A549 (cell line): ENCODE measurements around the gene MYCBP. TPM values are rescaled to one million over a fixed set of nuclear protein-coding genes. Genes with fewer than 3 reads are reported as not detected.

ENCODE experiments used
- ATAC-seq, 2 experiments: fragments of 200-7000 bp in 1 of 2; fragments of >200 bp in 1 of 2; cut with Nextera tagmentation in 1 of 2; cut with Tn5 transposase in 1 of 2; 3 replicates each; pipeline versions ENCODE4 v1.8.0 to v1.9.1; 2018 to 2020; ENCODE audit warnings: mild to moderate bottlenecking in 1 of 2, moderate library complexity in 1 of 2
- CTCF ChIA-PET: fragments of 300-600 bp; sonication (Branson Sonifier 250); formaldehyde crosslinking; extraction: SDS; loops from one replicate; lab custom pipeline; 2021; ENCODE audit warnings: antibody characterized with exemption, inconsistent platforms; lab: Yijun Ruan, JAX
- POLR2A ChIA-PET: fragments of 350-600 bp; formaldehyde crosslinking; extraction: SDS; loops from one replicate; lab custom pipeline; 2021; ENCODE audit warnings: antibody characterized with exemption, inconsistent platforms; lab: Yijun Ruan, JAX
- DNase-seq, 2 experiments: peaks; one replicate each; pipeline versions ENCODE4 v3.0.0 to v3.0.0-alpha.2; 2011 to 2016; ENCODE audit warnings: low read depth in 1 of 2, low spot score in 1 of 2
- FAIRE-seq: peaks from 2 replicates; lab custom pipeline; 2011; peaks lifted over from hg19 to GRCh38; lab: Jason Lieb, UNC
- H3K27ac ChIP-seq, 2 experiments: fragments of >200 bp; sonication (Bioruptor Twin); formaldehyde crosslinking; 3 replicates each; pipeline ENCODE4 v1.5.1; 2016 to 2017
- H3K4me1 ChIP-seq: fragments of >200 bp; sonication (Bioruptor Twin); formaldehyde crosslinking; 3 replicates; pipeline ENCODE4 v1.6.1; 2016
- H3K4me2 ChIP-seq: fragments of >200 bp; sonication (Bioruptor Twin); formaldehyde crosslinking; 3 replicates; pipeline ENCODE4 v1.6.1; 2016
- H3K4me3 ChIP-seq: fragments of >200 bp; sonication (Bioruptor Twin); formaldehyde crosslinking; 3 replicates; pipeline ENCODE4 v1.5.1; 2016
- H3K9me3 ChIP-seq: fragments of >200 bp; sonication (Bioruptor Twin); formaldehyde crosslinking; 3 replicates; pipeline ENCODE4 v1.6.1; 2016
- CBX2 ChIP-seq: fragments of 200-600 bp; sonication (generic); IDR thresholded peaks from 2 replicates; pipeline ENCODE4 v1.6.1; 2016; ENCODE audit warnings: low read depth, mild to moderate bottlenecking, borderline replicate concordance
- CHD4 ChIP-seq: fragments of 200-600 bp; sonication (generic); IDR thresholded peaks from 2 replicates; pipeline ENCODE4 v1.6.1; 2016; ENCODE audit warnings: antibody characterized with exemption, mild to moderate bottlenecking, borderline replicate concordance
- CTCF ChIP-seq: fragments of >200 bp; sonication (Bioruptor Twin); formaldehyde crosslinking; IDR thresholded peaks from 3 replicates; pipeline ENCODE4 v1.5.1; 2016
- EHF ChIP-seq: fragments of 250-450 bp; sonication (Bioruptor Pico); IDR thresholded peaks from 2 replicates; pipeline ENCODE4 v1.5.0; 2020; ENCODE audit warnings: mild to moderate bottlenecking
- EHMT2 ChIP-seq: fragments of 200-600 bp; sonication (generic); IDR thresholded peaks from 2 replicates; pipeline ENCODE4 v1.6.1; 2016; ENCODE audit warnings: antibody characterized with exemption, low read depth, mild to moderate bottlenecking, moderate library complexity
- ESRRA ChIP-seq: fragments of 150-350 bp; IDR thresholded peaks from 2 replicates; pipeline ENCODE4 v1.6.1; 2014; ENCODE audit warnings: mild to moderate bottlenecking, low read length, borderline replicate concordance
- FOXS1 ChIP-seq: fragments of 250-450 bp; sonication (Bioruptor Pico); IDR thresholded peaks from 2 replicates; pipeline ENCODE4 v1.5.0; 2020; ENCODE audit warnings: mild to moderate bottlenecking, moderate library complexity
- GATA3 ChIP-seq: IDR thresholded peaks from 2 replicates; pipeline ENCODE4 v1.6.1; 2012; ENCODE audit warnings: borderline replicate concordance
- HDAC2 ChIP-seq: fragments of 200-600 bp; sonication (generic); IDR thresholded peaks from 2 replicates; pipeline ENCODE4 v1.6.1; 2016
- HEYL ChIP-seq: fragments of 250-450 bp; sonication (Bioruptor Pico); IDR thresholded peaks from 2 replicates; pipeline ENCODE4 v1.8.0; 2021; ENCODE audit warnings: mild to moderate bottlenecking, moderate library complexity
- HMGXB4 ChIP-seq: fragments of 250-450 bp; sonication (Bioruptor Pico); IDR thresholded peaks from 2 replicates; pipeline ENCODE4 v1.5.0; 2021; ENCODE audit warnings: mild to moderate bottlenecking, moderate library complexity, borderline replicate concordance
- HOXA7 ChIP-seq: fragments of 250-450 bp; sonication (Bioruptor Pico); IDR thresholded peaks from 2 replicates; pipeline ENCODE4 v1.5.0; 2020; ENCODE audit warnings: mild to moderate bottlenecking, moderate library complexity
- HOXB13 ChIP-seq: fragments of 250-450 bp; sonication (Bioruptor Pico); IDR thresholded peaks from 2 replicates; pipeline ENCODE4 v1.5.0; 2020; ENCODE audit warnings: low read depth, mild to moderate bottlenecking, moderate library complexity
- HOXB5 ChIP-seq: fragments of 250-450 bp; sonication (Bioruptor Pico); IDR thresholded peaks from 2 replicates; pipeline ENCODE4 v1.5.0; 2020; ENCODE audit warnings: mild to moderate bottlenecking, moderate library complexity
- JUN ChIP-seq, 2 experiments: fragments of >200 bp; sonication (Bioruptor Twin); formaldehyde crosslinking; IDR thresholded peaks; 2 replicates in 1 of 2; 3 replicates in 1 of 2; pipeline ENCODE4 v1.6.1; 2016 to 2017
- KDM1A ChIP-seq: fragments of 200-600 bp; sonication (generic); IDR thresholded peaks from 2 replicates; pipeline ENCODE4 v1.6.1; 2016; ENCODE audit warnings: low read depth, mild to moderate bottlenecking
- KDM5A ChIP-seq: fragments of 200-600 bp; sonication (generic); IDR thresholded peaks from 2 replicates; pipeline ENCODE4 v1.6.1; 2016; ENCODE audit warnings: antibody characterized with exemption, mild to moderate bottlenecking
- MAX ChIP-seq: IDR thresholded peaks from 2 replicates; pipeline ENCODE4 v1.6.1; 2012
- MYC ChIP-seq: IDR thresholded peaks from 2 replicates; pipeline ENCODE4 v1.6.1; 2012; ENCODE audit warnings: mild to moderate bottlenecking, inconsistent platforms, low read length, improper control_type of control experiment, borderline replicate concordance
- NFE2L2 ChIP-seq: fragments of 150-350 bp; conservative IDR thresholded peaks from 2 replicates; pipeline ENCODE4 v1.6.1; 2014; ENCODE audit warnings: low read length
- NR3C1 ChIP-seq: fragments of >200 bp; sonication (Bioruptor Twin); formaldehyde crosslinking; IDR thresholded peaks from 3 replicates; pipeline ENCODE4 v1.6.1; 2017
- POLR2AphosphoS2 ChIP-seq: conservative IDR thresholded peaks from 2 replicates; pipeline ENCODE4 v1.6.1; 2012; ENCODE audit warnings: low read length, improper control_type of control experiment, inconsistent platforms
- RAD21 ChIP-seq, 2 experiments: fragments of >200 bp in 1 of 2; sonication (Bioruptor Twin) in 1 of 2; formaldehyde crosslinking in 1 of 2; IDR thresholded peaks in 1 of 2; conservative IDR thresholded peaks in 1 of 2; 2 replicates in 1 of 2; 3 replicates in 1 of 2; pipeline ENCODE4 v1.6.1; 2012 to 2018; ENCODE audit warnings: inconsistent platforms in 1 of 2
- RARB ChIP-seq: fragments of 250-450 bp; sonication (Bioruptor Pico); IDR thresholded peaks from 2 replicates; pipeline ENCODE4 v1.8.0; 2021; ENCODE audit warnings: mild to moderate bottlenecking, moderate library complexity
- REST ChIP-seq: fragments of 200-600 bp; sonication (generic); IDR thresholded peaks from 2 replicates; pipeline ENCODE4 v1.6.1; 2016; ENCODE audit warnings: antibody characterized with exemption, mild to moderate bottlenecking, moderate library complexity
- RFX5 ChIP-seq: fragments of 450-650 bp; IDR thresholded peaks from 2 replicates; pipeline ENCODE4 v1.7.1; 2014; ENCODE audit warnings: antibody characterized with exemption, mild to moderate bottlenecking, moderate library complexity
- SMC3 ChIP-seq: fragments of >200 bp; sonication (Bioruptor Twin); formaldehyde crosslinking; IDR thresholded peaks from 3 replicates; pipeline ENCODE4 v1.6.1; 2018; ENCODE audit warnings: inconsistent platforms
- ZSCAN20 ChIP-seq: fragments of 250-450 bp; sonication (Bioruptor Pico); IDR thresholded peaks from 2 replicates; pipeline ENCODE4 v1.8.0; 2022; ENCODE audit warnings: mild to moderate bottlenecking, moderate library complexity
- WGBS: methylation state at CpG from one replicate; pipeline ENCODE4 v1.1.6; 2017; ENCODE audit errors: missing lambda C conversion rate; 5-methylcytosine and 5-hydroxymethylcytosine counted together
- polyA plus RNA-seq, 4 experiments: library from polyadenylated mRNA; depleted of rRNA in 3 of 4; stranded (reverse); fragments of >200 nt; fragmentation: RNase III in 1 of 4; extraction: RNeasy Plus Mini Kit Qiagen cat#74134 plus additional on column Dnase treatment in 1 of 4; gene quantifications; 2 replicates in 3 of 4; 3 replicates in 1 of 4; pipeline ENCODE4 v1.2.3, GENCODE V29; 2011 to 2017

Gene MYCBP
- polyA plus RNA-seq, 2 of the 4 experiments (the other 2 are of a cell fraction), result 25.0 to 25.5 TPM

GRCh38 chr1:38826262-38826661 lies 46.9 kb downstream of the MYCBP start:
- ChIA-PET CTCF (interaction anchor here (1.0 kb wide), 1 partner anchor 218 kb away, joined by 3 read pairs; no protein-coding TSS in a partner anchor), POLR2A (no interaction called here)
- DNase-seq, result no peak
- no peak for TF ChIP-seq ESRRA
- no peak for TF ChIP-seq CTCF
- TF ChIP-seq CBX2, result no peak
- no peak for TF ChIP-seq REST
- no peak for TF ChIP-seq RARB (CRISPR knock-in tag)
- TF ChIP-seq HOXA7 (CRISPR knock-in tag), result no peak
- TF ChIP-seq POLR2AphosphoS2, result no peak
- TF ChIP-seq SMC3, result no peak
- no peak for TF ChIP-seq ZSCAN20 (CRISPR knock-in tag)
- TF ChIP-seq CHD4, result no peak
- no peak for TF ChIP-seq JUN (IDR thresholded peaks at IDR 0.05)
- no peak for TF ChIP-seq KDM1A
- TF ChIP-seq NFE2L2, result no peak
- no peak for TF ChIP-seq HMGXB4 (CRISPR knock-in tag)
- no peak for TF ChIP-seq FOXS1 (CRISPR knock-in tag)
- TF ChIP-seq RAD21 (conservative IDR thresholded peaks at IDR 0.05 in 1 of 2, IDR thresholded peaks at IDR 0.05 in 1 of 2), result no peak
- TF ChIP-seq EHMT2, result no peak
- no peak for TF ChIP-seq MAX
- no peak for TF ChIP-seq RFX5
- TF ChIP-seq HOXB13 (CRISPR knock-in tag), result no peak
- Histone ChIP-seq H3K4me1 (no peaks in the 10 kb centered on the region), H3K27ac (no peak overlapping the region), H3K9me3 (no peaks in the 10 kb centered on the region), H3K4me3 (no peak overlapping the region), H3K4me2 (no peak overlapping the region)
- ATAC-seq, result no peak
- no peak for FAIRE-seq
- 59% methylated on average over 3 of the region's 3 CpGs for WGBS

GRCh38 chr1:38820860-38821259 lies 52.3 kb downstream of the MYCBP start:
- no peak overlapping the region for H3K27ac ChIP-seq
- H3K4me1 ChIP-seq, result no peaks in the 10 kb centered on the region
- ATAC-seq (no peak), FAIRE-seq (no peak), DNase-seq (no peak)
- no peak overlapping the region for H3K4me3 ChIP-seq
- no peaks in the 10 kb centered on the region for H3K9me3 ChIP-seq
- H3K4me2 ChIP-seq, result no peak overlapping the region
- 8% methylated on average over 1 of the region's 1 CpG for WGBS
- ChIA-PET CTCF (interaction anchor here (1.1 to 3.1 kb wide), 2 partner anchors 10 to 14 kb away, joined by 3 to 13 read pairs; no protein-coding TSS in a partner anchor), POLR2A (no interaction called here)
- TF ChIP-seq KDM5A, result no peak
- TF ChIP-seq POLR2AphosphoS2, result no peak
- TF ChIP-seq HEYL (CRISPR knock-in tag), result no peak
- no peak for TF ChIP-seq CBX2
- TF ChIP-seq NR3C1, result no peak
- no peak for TF ChIP-seq HDAC2
- no peak for TF ChIP-seq ZSCAN20 (CRISPR knock-in tag)
- TF ChIP-seq HOXB5, result no peak
- TF ChIP-seq EHF (CRISPR knock-in tag), result no peak
- no peak for TF ChIP-seq HMGXB4 (CRISPR knock-in tag)
- no peak for TF ChIP-seq MYC
- no peak for TF ChIP-seq GATA3
